Measurements from ENCODE around the gene BSDC1. TPM values are rescaled to one million over a fixed set of nuclear protein-coding genes. Genes with fewer than 3 reads are reported as not detected.

BSDC1 gene, protein sequence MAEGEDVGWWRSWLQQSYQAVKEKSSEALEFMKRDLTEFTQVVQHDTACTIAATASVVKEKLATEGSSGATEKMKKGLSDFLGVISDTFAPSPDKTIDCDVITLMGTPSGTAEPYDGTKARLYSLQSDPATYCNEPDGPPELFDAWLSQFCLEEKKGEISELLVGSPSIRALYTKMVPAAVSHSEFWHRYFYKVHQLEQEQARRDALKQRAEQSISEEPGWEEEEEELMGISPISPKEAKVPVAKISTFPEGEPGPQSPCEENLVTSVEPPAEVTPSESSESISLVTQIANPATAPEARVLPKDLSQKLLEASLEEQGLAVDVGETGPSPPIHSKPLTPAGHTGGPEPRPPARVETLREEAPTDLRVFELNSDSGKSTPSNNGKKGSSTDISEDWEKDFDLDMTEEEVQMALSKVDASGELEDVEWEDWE
- total RNA-seq (2022; extraction: Qiagen RNA extraction; ENCODE audit: low read depth) = 17.8 to 20.3 TPM (median 19.8 TPM) in 5 replicates

DNA sequence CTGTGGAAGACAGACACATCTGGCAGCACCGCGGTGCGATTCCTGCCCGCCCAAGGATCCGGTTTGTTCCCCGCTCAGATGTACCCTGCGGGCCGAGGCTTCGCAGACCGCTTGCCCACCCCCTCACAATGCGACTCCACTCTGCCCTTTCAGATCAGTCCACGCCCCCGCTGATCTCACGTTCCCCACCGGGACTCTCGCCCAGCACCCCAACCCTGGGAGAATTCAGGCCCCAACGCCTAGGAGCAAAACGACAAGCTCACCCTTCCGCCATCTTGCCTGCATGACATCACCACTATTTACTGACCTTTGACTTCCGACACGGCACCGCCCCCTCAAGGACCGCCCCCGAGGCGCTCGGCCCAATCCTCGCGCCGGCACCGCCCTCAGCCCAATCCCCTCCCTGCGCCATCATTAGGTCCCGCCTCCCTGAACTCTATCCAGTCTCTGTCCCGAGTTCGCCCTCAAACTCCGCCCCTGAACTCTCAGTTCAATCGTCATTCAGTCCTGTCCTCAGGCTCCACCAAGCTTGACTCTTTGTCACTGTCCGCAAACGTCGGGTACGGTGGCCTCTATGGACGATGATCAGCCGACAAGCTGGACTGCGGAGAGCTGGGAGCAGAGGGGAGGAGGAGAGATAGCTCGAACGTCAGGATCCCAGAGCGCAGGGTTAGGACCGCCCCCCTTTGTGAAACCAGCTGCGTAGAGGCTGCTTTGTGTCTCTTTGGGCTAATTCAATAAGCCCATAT, at the start of gene BSDC1:
BSDC1 (minus strand) TSS at position 301 of the 749 bp plus-strand sequence; CDS start at position 274, 27 bp downstream.

DNA sequence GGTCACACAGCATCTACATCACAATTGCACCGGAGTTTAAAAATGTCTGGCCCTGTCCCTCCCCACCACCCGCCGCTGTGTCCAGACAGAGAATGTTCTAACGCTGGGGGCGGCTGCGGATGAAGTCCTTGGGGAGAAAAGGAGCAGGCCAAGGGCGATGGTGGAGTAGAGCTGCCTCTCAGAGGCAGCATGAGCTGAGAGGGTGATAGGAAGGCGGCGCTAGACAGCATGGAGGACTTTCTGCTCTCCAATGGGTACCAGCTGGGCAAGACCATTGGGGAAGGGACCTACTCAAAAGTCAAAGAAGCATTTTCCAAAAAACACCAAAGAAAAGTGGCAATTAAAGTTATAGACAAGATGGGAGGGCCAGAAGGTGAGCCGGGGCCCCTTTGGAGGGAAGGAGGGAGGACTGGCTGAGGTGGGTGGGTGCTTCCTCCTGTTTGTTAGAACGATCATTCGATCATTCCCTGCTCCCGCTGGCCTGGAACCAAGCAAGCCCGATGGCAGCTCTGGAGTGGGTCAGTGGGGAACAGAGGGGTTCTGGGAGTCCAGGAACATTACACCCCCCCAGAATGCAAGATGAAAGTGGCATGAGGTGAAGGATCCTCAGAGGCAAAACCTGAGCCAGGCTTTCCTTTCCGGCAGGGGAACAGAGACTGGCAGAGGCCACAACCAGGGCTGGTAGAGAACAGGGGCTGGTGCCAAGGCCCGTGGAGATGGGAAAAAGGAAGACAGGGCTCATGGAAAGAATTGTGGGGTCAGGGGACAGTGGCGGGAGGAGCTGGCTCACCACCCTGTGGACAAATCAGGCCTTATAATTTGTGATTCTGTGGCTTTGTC, 31.5 kb downstream of the BSDC1 start, which contains the start of the genes FAM229A and TSSK3:
FAM229A (minus strand) TSS at position 12 of the 840 bp plus-strand sequence. CDS start 394 bp downstream, outside the sequence.
TSSK3 (plus strand) TSS at position 66 of the 840 bp plus-strand sequence; CDS start at position 229, 163 bp downstream.

GRCh38 chr1:32335790-32336590, 58.3 kb downstream of the BSDC1 start, which contains the start of gene MARCKSL1:
Gene MARCKSL1, minus strand, starts transcription at chr1:32336233. Its CDS starts 200 bp downstream, at chr1:32336033.

Other genes starting within 250 kb of the BSDC1 start
- gene TXLNA, start 214.8 kb downstream of the BSDC1 start, total RNA-seq (2022; extraction: Qiagen RNA extraction; ENCODE audit: low read depth) = 26.1 to 30.7 TPM (median 27.5 TPM) in 5 replicates
- gene CCDC28B, start 193.8 kb downstream of the BSDC1 start, total RNA-seq (2022; extraction: Qiagen RNA extraction; ENCODE audit: low read depth) = 1.1 to 2.1 TPM (median 1.3 TPM) in 5 replicates
- gene IQCC, start 188.8 kb downstream of the BSDC1 start, total RNA-seq (2022; extraction: Qiagen RNA extraction; ENCODE audit: low read depth) = 1.7 to 2.1 TPM (median 2.0 TPM) in 5 replicates
- not detected in 5 replicates for gene DCDC2B, start 185.4 kb downstream of the BSDC1 start, total RNA-seq (2022; extraction: Qiagen RNA extraction; ENCODE audit: low read depth)
- 6.6 to 9.4 TPM (median 7.4 TPM) in 5 replicates for gene TMEM234, start 172.1 kb downstream of the BSDC1 start, total RNA-seq (2022; extraction: Qiagen RNA extraction; ENCODE audit: low read depth)
- 269 to 289 TPM (median 275 TPM) in 5 replicates for gene EIF3I, start 172.0 kb downstream of the BSDC1 start, total RNA-seq (2022; extraction: Qiagen RNA extraction; ENCODE audit: low read depth)
- 0.32 to 0.75 TPM (median 0.38 TPM) in 5 replicates for gene FAM167B, start 147.2 kb downstream of the BSDC1 start, total RNA-seq (2022; extraction: Qiagen RNA extraction; ENCODE audit: low read depth)
- 0.06 TPM in 1 of 5 replicates, not detected in the others for gene LCK, start 143.2 kb downstream of the BSDC1 start, total RNA-seq (2022; extraction: Qiagen RNA extraction; ENCODE audit: low read depth)
- 50.9 to 56.2 TPM (median 54.5 TPM) in 5 replicates for gene HDAC1, start 102.4 kb downstream of the BSDC1 start, total RNA-seq (2022; extraction: Qiagen RNA extraction; ENCODE audit: low read depth)
- gene MARCKSL1, start 58.2 kb downstream of the BSDC1 start, total RNA-seq (2022; extraction: Qiagen RNA extraction; ENCODE audit: low read depth) = 57.0 to 70.3 TPM (median 65.5 TPM) in 5 replicates
- gene FAM229A, start 32.0 kb downstream of the BSDC1 start, total RNA-seq (2022; extraction: Qiagen RNA extraction; ENCODE audit: low read depth) = 2.7 to 4.6 TPM (median 3.3 TPM) in 5 replicates
- 0.14 TPM in 1 of 5 replicates, not detected in the others for gene TSSK3, start 31.9 kb downstream of the BSDC1 start, total RNA-seq (2022; extraction: Qiagen RNA extraction; ENCODE audit: low read depth)
- gene ZBTB8B, start 70.6 kb upstream of the BSDC1 start, total RNA-seq (2022; extraction: Qiagen RNA extraction; ENCODE audit: low read depth) = 0.02 TPM in 1 of 5 replicates, not detected in the others
- 3.0 to 4.1 TPM (median 3.4 TPM) in 5 replicates for gene ZBTB8A, start 145.0 kb upstream of the BSDC1 start, total RNA-seq (2022; extraction: Qiagen RNA extraction; ENCODE audit: low read depth)